Endometrial microvascular endothelial cells (primary cell): ENCODE measurements around the gene MEP1A. TPM values are rescaled to one million over a fixed set of nuclear protein-coding genes. Genes with fewer than 3 reads are reported as not detected.
"Not testable (repeated sequence)": the region's sequence is repeated elsewhere in the genome, so short reads cannot be mapped to it uniquely, and the experiment has no call there.

Experiments used
- in situ Hi-C: cut with HindIII; loops from 2 replicates; pipeline ENCODE4 v1.10.0; 2017; ENCODE audit warnings: low sequenced_read_pairs, low pct_unique_long_range_greater_than_20kb; ENCODE audit errors: inconsistent ontology term
- total RNA-seq: library from RNA; depleted of rRNA; stranded (reverse); fragments of >200 nt; gene quantifications from one replicate; pipeline ENCODE4 v1.2.3, GENCODE V29; 2015; ENCODE audit errors: inconsistent ontology term

The MEP1A gene
- total RNA-seq, 1 donor from 2014 or later, result not detected

GRCh38 chr6:46773201-46773855 is 19.9 kb upstream of the MEP1A start:
- in situ Hi-C loops, result no loop called here

DNA sequence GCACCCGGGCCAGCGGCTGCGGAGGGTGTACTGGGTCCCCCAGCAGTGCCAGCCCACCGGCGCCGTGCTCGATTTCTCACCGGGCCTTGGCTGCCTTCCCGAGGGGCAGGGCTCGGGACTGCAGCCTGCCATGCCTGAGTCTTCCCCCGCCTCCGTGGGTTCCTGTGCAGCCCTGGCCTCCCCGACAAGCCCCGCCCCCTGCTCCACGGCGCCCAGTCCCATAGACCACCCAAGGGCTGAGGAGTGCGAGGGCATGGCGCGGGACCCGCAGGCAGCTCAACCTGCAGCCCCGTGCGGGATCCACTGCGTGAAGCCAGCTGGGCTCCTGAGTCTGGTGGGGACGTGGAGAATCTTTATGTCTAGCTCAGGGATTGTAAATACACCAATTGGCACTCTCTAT is 18.5 kb upstream of the MEP1A start:
- in situ Hi-C loops, result not testable (repeated sequence)

- in situ Hi-C loops, result no loop called here
These were observed 17.0 kb upstream of the MEP1A start for GRCh38 chr6:46776070-46776712.

DNA sequence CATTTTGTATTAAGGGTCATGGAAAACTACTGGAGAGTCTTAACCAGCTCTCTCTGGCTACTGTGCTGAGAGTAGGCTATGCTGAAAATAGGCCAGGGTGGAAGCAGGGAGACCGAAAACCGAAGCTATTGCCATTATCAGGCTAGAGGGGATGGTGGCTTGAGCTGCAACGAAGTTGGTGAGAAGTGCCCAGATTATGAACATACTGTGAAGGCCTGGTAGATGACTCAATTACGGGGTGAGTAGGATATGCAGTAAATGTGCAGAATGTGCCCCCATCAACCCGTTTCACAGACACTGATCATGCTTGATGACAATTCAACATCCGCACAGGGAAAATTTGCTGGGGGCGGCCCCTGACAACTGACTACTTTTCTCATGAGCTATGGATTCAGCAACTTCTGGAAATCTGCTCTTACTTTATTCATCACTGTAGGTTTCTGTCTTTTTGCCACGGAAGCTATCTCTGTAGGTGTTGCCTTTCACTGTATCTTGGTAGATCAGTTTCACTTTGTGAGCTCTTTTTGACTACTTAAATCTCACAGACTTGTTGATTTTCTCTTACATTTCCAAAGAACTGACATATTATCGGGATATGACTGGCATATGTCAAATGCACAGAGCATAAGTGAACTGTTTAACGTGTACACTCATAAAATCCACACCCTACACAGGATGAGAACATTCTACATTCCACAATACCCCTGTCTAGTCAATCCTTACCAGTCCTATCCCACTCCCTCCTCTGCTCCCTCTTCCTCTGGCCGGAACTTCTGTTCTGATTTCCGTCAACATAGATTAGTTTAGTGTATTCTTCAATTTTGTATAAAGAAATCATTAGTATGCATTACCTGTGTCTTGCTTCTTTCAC is 15.5 kb upstream of the MEP1A start:
- in situ Hi-C loops, result no loop called here

GRCh38 chr6:46781478-46782378 is 11.5 kb upstream of the MEP1A start:
- in situ Hi-C loops, result no loop called here

DNA sequence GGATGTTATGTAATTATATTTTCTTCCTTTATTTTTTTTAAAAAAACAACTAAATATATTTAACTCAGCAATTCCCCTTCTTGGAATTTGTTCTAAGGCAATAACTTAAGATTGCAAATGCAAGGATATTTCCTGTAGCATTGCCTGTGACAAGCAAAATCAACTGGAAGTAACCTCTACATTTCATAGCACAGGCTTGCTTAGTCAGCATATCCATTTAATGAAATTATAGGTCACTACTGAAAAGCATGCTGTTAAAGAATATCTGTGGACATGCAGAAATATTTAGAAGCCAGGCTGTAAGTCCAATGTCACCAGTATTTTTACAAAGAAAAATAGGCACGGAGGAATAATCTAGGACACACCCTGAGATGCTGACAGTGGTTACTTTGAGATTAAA is 8.7 kb upstream of the MEP1A start:
- in situ Hi-C loops, result no loop called here

GRCh38 chr6:46787871-46788540 is 5.2 kb upstream of the MEP1A start:
- in situ Hi-C loops, result no loop called here

- in situ Hi-C loops, result no loop called here
These were observed 4.4 kb upstream of the MEP1A start for GRCh38 chr6:46788791-46789190.

GRCh38 chr6:46789434-46790354 is 3.5 kb upstream of the MEP1A start:
- in situ Hi-C loops, result no loop called here

DNA sequence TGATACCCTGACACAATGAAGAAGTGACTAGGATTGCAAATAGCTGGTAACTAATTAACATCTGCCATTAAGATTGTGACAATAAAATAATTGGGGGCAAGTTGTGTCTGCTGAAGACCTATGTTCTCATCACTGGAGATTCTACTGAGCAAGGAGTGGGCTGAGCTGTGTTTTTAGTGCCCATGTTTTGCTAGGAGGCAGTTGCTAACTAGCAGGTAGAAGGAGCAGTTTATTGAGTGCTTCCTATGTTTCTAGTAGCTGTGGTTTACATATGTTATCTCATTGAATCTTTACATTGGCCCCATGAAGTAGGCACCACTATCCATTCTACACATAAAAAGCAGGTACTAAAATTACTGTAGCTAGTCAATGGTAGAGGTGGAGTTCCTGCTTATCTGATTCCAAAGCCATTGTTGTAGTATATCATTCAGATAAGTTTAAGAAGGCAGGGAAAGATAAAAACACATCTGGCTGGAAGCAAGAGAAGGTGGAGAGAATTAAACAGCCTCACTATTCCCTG is 2.8 kb upstream of the MEP1A start:
- in situ Hi-C loops, result no loop called here

- in situ Hi-C loops, result no loop called here
These were observed 554 bp upstream of the MEP1A start for GRCh38 chr6:46792635-46793034.

DNA sequence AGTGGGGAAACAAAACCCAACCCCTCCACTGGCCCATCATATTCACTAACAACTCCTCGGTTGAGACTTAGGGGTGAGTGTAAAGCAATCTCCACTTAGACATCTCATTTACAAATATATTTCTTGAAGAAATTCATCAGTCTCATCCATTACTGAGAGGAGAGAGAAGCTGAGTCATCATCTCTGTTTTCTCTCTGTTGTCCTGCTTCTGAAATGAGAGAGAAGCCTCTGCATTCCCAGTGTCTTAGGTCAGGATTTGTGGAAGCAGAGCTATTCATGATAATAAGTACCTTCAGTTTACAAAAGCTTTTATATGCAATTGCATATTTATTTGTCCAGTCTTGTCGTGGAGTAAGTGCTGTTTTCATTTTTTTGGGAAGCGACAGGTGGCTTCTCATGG is 879 bp downstream of the MEP1A start:
- in situ Hi-C loops, result no loop called here

- in situ Hi-C loops, result no loop called here
These were observed 2.6 kb downstream of the MEP1A start for GRCh38 chr6:46795816-46796215.

GRCh38 chr6:46796848-46797580 is 3.8 kb downstream of the MEP1A start:
- in situ Hi-C loops, result no loop called here

- in situ Hi-C loops, result no loop called here
These were observed 6.5 kb downstream of the MEP1A start for GRCh38 chr6:46799657-46800056.

DNA sequence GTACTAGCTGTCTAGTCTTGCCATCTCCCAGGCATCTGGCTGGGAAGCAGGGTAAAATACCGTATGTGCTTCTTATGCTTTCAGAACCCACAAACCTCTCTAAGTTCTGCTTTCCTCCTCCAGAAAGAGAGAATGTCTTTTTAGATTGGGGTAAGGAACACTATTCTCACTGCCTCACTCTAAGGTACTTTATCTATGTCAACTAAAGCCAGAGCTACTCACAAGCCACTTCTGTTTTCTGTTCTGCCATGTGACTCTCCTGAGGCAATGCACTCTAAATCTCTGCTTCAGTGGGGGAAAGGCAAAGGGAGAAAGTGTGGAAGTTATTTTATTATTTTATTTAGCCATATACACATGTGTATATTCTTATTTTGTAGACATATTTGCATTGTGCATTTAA is 15.6 kb downstream of the MEP1A start:
- in situ Hi-C loops, result no loop called here

GRCh38 chr6:46815130-46815529 is 21.9 kb downstream of the MEP1A start:
- in situ Hi-C loops, result no loop called here
